DLD1 (cell line): ENCODE data around the gene PLCB1.

Source experiments
- in situ Hi-C: cut with HindIII; loops from 2 replicates; pipeline ENCODE4 v1.10.0; 2017; ENCODE audit warnings: low sequenced_read_pairs

PLCB1 gene

GRCh38 chr20:8744228-8744844 is 612.3 kb downstream of the PLCB1 start:
- in situ Hi-C loops, result no loop called here

- in situ Hi-C loops, result no loop called here
Measured at GRCh38 chr20:8749101-8749500, 617.0 kb downstream of the PLCB1 start.

GRCh38 chr20:8749986-8750385 is 617.9 kb downstream of the PLCB1 start:
- in situ Hi-C loops, result no loop called here

GRCh38 chr20:8755340-8756118 is 623.5 kb downstream of the PLCB1 start:
- in situ Hi-C loops, result no loop called here

- in situ Hi-C loops, result no loop called here
Measured at GRCh38 chr20:8756410-8756809, 624.3 kb downstream of the PLCB1 start.

- in situ Hi-C loops, result no loop called here
Measured at GRCh38 chr20:8757146-8757545, 625.1 kb downstream of the PLCB1 start.

- in situ Hi-C loops, result no loop called here
Measured at GRCh38 chr20:8764344-8764962, 632.4 kb downstream of the PLCB1 start.

GRCh38 chr20:8766868-8767390 is 634.9 kb downstream of the PLCB1 start:
- in situ Hi-C loops, result no loop called here

GRCh38 chr20:8774412-8774811 is 642.3 kb downstream of the PLCB1 start:
- in situ Hi-C loops, result no loop called here

- in situ Hi-C loops, result no loop called here
Measured at GRCh38 chr20:8777911-8778310, 645.8 kb downstream of the PLCB1 start.

- in situ Hi-C loops, result no loop called here
Measured at GRCh38 chr20:8778387-8778786, 646.3 kb downstream of the PLCB1 start.

GRCh38 chr20:8780915-8781314 is 648.8 kb downstream of the PLCB1 start:
- in situ Hi-C loops, result no loop called here

- in situ Hi-C loops, result no loop called here
Measured at GRCh38 chr20:8782804-8783203, 650.7 kb downstream of the PLCB1 start.

- in situ Hi-C loops, result no loop called here
Measured at GRCh38 chr20:8783734-8784133, 651.7 kb downstream of the PLCB1 start.

- in situ Hi-C loops, result no loop called here
Measured at GRCh38 chr20:8786383-8786782, 654.3 kb downstream of the PLCB1 start.

- in situ Hi-C loops, result no loop called here
Measured at GRCh38 chr20:8787090-8787489, 655.0 kb downstream of the PLCB1 start.

- in situ Hi-C loops, result no loop called here
Measured at GRCh38 chr20:8788275-8788674, 656.2 kb downstream of the PLCB1 start.

- in situ Hi-C loops, result no loop called here
Measured at GRCh38 chr20:8788831-8789230, 656.8 kb downstream of the PLCB1 start.

GRCh38 chr20:8790442-8791074 is 658.5 kb downstream of the PLCB1 start:
- in situ Hi-C loops, result no loop called here

- in situ Hi-C loops, result no loop called here
Measured at GRCh38 chr20:8795404-8795803, 663.3 kb downstream of the PLCB1 start.

- in situ Hi-C loops, result no loop called here
Measured at GRCh38 chr20:8796088-8796660, 664.1 kb downstream of the PLCB1 start.
